ENCODE measurements around the gene DGKH. TPM values are rescaled to one million over a fixed set of nuclear protein-coding genes. Genes with fewer than 3 reads are reported as not detected.

Gene DGKH
- total RNA-seq, 1 experiment from 2014 or later = 7.3 TPM

DNA sequence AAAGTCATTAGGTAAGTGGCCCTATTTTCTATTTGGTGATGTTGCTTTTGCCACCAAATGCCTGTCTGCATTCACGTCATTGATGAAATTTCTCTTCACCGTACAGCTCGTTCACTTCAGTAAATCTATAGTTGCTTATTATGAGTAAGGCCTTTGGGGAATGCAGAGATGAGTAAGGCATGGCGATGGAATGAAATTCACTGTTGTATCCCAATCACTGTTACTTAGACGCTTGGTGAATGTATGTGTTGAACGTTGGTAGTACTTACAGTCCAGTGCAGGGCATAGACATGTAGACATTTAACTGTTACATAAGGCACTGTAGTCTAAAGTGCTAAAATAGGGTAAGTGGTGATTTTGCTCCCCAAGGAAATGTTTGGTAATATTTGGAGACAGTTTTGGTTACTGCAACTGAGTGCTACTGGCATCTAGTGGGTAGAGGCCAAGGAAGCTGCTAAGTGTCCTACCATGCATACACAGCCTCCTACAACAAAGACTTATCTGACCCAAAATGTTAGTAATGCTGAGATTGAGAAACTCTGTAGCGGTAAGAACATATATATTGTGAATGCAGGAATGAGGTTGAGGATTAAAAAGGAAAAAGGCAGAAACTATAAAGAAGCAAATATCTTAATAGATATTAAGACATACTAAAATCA, 229.3 kb downstream of the DGKH start:
- peak overlapping the region; percentile 28 for H3K4me3 ChIP-seq (ENCODE audit: low read length)
- H3K9me3 ChIP-seq (ENCODE audit: low read length) = no peaks in the 10 kb centered on the region
- H3K27me3 ChIP-seq (ENCODE audit: low read length) = no peaks in the 10 kb centered on the region
- peaks cover 25% of the 10 kb centered on the region for H3K36me3 ChIP-seq (ENCODE audit: insufficient read depth, low read length)
- peak overlapping the region; percentile 91 for H3K27ac ChIP-seq (ENCODE audit: low read length)
- H2AFZ ChIP-seq (ENCODE audit: low read length) = no peak overlapping the region
- H3K9me2 ChIP-seq (replicated peaks; ENCODE audit: insufficient read depth, low read length) = no peaks in the 10 kb centered on the region
- peaks cover 89% of the 10 kb centered on the region for H3K4me1 ChIP-seq (ENCODE audit: low read length)
- peak overlapping the region; percentile 33 for H3K9ac ChIP-seq (ENCODE audit: low read length)
- H4K20me1 ChIP-seq (ENCODE audit: insufficient read depth, low read depth, low read length) = no peaks in the 10 kb centered on the region
- peak; percentile 57 for DNase-seq
- H3K4me2 ChIP-seq (ENCODE audit: low read depth, low read length, poor library complexity, severe bottlenecking) = peak overlapping the region; percentile 91
- peaks cover 100% of the 10 kb centered on the region for H3K79me2 ChIP-seq (ENCODE audit: low read length)

DNA sequence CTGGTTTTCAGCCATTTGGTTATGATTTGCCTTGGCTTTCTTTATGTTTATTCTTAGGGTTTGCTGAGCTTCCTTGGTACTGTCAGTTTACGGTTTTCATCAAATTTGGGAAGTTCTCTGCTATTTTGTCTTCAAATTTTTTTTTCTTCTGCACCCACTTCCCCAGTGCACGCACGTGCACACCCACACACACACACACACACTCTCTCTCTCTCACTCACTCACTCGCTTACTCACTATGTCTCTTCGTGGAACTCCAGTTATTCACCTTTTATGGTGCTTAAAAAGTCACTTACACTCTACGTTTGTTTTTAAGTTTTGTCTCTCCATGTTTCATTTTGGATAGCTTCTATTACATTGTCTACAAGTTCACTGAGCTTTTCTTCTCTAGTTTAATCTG, 230.6 kb downstream of the DGKH start:
- Histone ChIP-seq H3K27ac (ENCODE audit: low read length) (peak overlapping the region; percentile 91), H3K4me2 (ENCODE audit: low read depth, low read length, poor library complexity, severe bottlenecking) (peak overlapping the region; percentile 91), H3K79me2 (ENCODE audit: low read length) (peaks cover 100% of the 10 kb centered on the region), H3K36me3 (ENCODE audit: insufficient read depth, low read length) (peaks cover 25% of the 10 kb centered on the region), H3K4me1 (ENCODE audit: low read length) (peaks cover 93% of the 10 kb centered on the region), H3K9me2 (replicated peaks; ENCODE audit: insufficient read depth, low read length) (no peaks in the 10 kb centered on the region), H3K9ac (ENCODE audit: low read length) (peak overlapping the region; percentile 41), H3K4me3 (ENCODE audit: low read length) (peak overlapping the region; percentile 28; the same call in 1 of the 2 replicates), H3K27me3 (ENCODE audit: low read length) (no peaks in the 10 kb centered on the region), H2AFZ (ENCODE audit: low read length) (no peak overlapping the region), H4K20me1 (ENCODE audit: insufficient read depth, low read depth, low read length) (peaks cover 7% of the 10 kb centered on the region; the same call in 1 of the 2 replicates), H3K9me3 (ENCODE audit: low read length) (no peaks in the 10 kb centered on the region)
- DNase-seq = peak; percentile 66

GRCh38 chr13:42279986-42280385, 231.5 kb downstream of the DGKH start:
- H2AFZ ChIP-seq (ENCODE audit: low read length) = no peak overlapping the region
- no peaks in the 10 kb centered on the region for H3K27me3 ChIP-seq (ENCODE audit: low read length)
- H3K9me3 ChIP-seq (ENCODE audit: low read length) = no peaks in the 10 kb centered on the region
- DNase-seq = peak; percentile 39
- peak overlapping the region; percentile 91 for H3K4me2 ChIP-seq (ENCODE audit: low read depth, low read length, poor library complexity, severe bottlenecking)
- H3K79me2 ChIP-seq (ENCODE audit: low read length) = peaks cover 100% of the 10 kb centered on the region
- H3K4me1 ChIP-seq (ENCODE audit: low read length) = peaks cover 86% of the 10 kb centered on the region
- peak overlapping the region; percentile 41 for H3K9ac ChIP-seq (ENCODE audit: low read length)
- no peaks in the 10 kb centered on the region for H3K9me2 ChIP-seq (replicated peaks; ENCODE audit: insufficient read depth, low read length)
- peaks cover 33% of the 10 kb centered on the region for H3K36me3 ChIP-seq (ENCODE audit: insufficient read depth, low read length)
- H3K27ac ChIP-seq (ENCODE audit: low read length) = peak overlapping the region; percentile 91
- H4K20me1 ChIP-seq (ENCODE audit: insufficient read depth, low read depth, low read length) = peaks cover 7% of the 10 kb centered on the region; the same call in 1 of the 2 replicates
- H3K4me3 ChIP-seq (ENCODE audit: low read length) = peak overlapping the region; percentile 28; the same call in 1 of the 2 replicates

DNA sequence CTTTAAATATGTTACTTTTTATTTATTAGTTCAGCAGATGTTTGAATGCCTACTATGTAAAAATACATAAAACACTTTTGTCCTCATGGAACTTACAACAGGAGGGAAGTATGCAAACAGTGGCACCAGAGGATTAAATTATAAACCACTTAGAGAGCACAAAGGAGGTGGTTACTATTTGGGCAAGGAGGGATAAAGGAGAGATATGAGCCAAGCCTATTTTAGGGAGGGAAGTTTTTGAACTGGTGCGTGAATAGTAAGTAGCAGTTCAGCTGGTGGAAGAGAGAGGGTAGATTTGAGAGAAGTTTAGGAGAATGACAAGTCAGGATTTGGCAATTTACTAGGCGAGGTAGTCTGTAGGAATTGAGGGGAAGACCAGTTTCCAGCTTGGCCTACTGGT, 232.1 kb downstream of the DGKH start:
- H4K20me1 ChIP-seq (ENCODE audit: insufficient read depth, low read depth, low read length) = peaks cover 7% of the 10 kb centered on the region; the same call in 1 of the 2 replicates
- no peaks in the 10 kb centered on the region for H3K9me3 ChIP-seq (ENCODE audit: low read length)
- peak; percentile 41 for DNase-seq
- H3K9ac ChIP-seq (ENCODE audit: low read length) = no peak overlapping the region
- peak overlapping the region; percentile 91 for H3K4me2 ChIP-seq (ENCODE audit: low read depth, low read length, poor library complexity, severe bottlenecking)
- H3K27ac ChIP-seq (ENCODE audit: low read length) = peak overlapping the region; percentile 91
- peaks cover 100% of the 10 kb centered on the region for H3K79me2 ChIP-seq (ENCODE audit: low read length)
- H3K4me1 ChIP-seq (ENCODE audit: low read length) = peaks cover 81% of the 10 kb centered on the region
- H3K4me3 ChIP-seq (ENCODE audit: low read length) = no peak overlapping the region
- no peak overlapping the region for H2AFZ ChIP-seq (ENCODE audit: low read length)
- H3K9me2 ChIP-seq (replicated peaks; ENCODE audit: insufficient read depth, low read length) = no peaks in the 10 kb centered on the region
- H3K36me3 ChIP-seq (ENCODE audit: insufficient read depth, low read length) = peaks cover 35% of the 10 kb centered on the region
- H3K27me3 ChIP-seq (ENCODE audit: low read length) = no peaks in the 10 kb centered on the region

GRCh38 chr13:42283574-42283973, 235.1 kb downstream of the DGKH start:
- H3K27me3 ChIP-seq (ENCODE audit: low read length) = no peaks in the 10 kb centered on the region
- peaks cover 7% of the 10 kb centered on the region; the same call in 1 of the 2 replicates for H4K20me1 ChIP-seq (ENCODE audit: insufficient read depth, low read depth, low read length)
- H3K4me3 ChIP-seq (ENCODE audit: low read length) = no peak overlapping the region
- H3K4me1 ChIP-seq (ENCODE audit: low read length) = peaks cover 50% of the 10 kb centered on the region
- H3K9me3 ChIP-seq (ENCODE audit: low read length) = no peaks in the 10 kb centered on the region
- no peak overlapping the region for H3K9ac ChIP-seq (ENCODE audit: low read length)
- no peak overlapping the region for H3K4me2 ChIP-seq (ENCODE audit: low read depth, low read length, poor library complexity, severe bottlenecking)
- no peak for DNase-seq
- peaks cover 98% of the 10 kb centered on the region for H3K79me2 ChIP-seq (ENCODE audit: low read length)
- H2AFZ ChIP-seq (ENCODE audit: low read length) = no peak overlapping the region
- no peaks in the 10 kb centered on the region for H3K9me2 ChIP-seq (replicated peaks; ENCODE audit: insufficient read depth, low read length)
- H3K36me3 ChIP-seq (ENCODE audit: insufficient read depth, low read length) = peaks cover 53% of the 10 kb centered on the region
- H3K27ac ChIP-seq (ENCODE audit: low read length) = no peak overlapping the region

- Histone ChIP-seq H3K4me2 (ENCODE audit: low read depth, low read length, poor library complexity, severe bottlenecking) (no peak overlapping the region), H3K36me3 (ENCODE audit: insufficient read depth, low read length) (peaks cover 57% of the 10 kb centered on the region), H3K9me3 (ENCODE audit: low read length) (no peaks in the 10 kb centered on the region), H3K27me3 (ENCODE audit: low read length) (no peaks in the 10 kb centered on the region), H4K20me1 (ENCODE audit: insufficient read depth, low read depth, low read length) (peaks cover 7% of the 10 kb centered on the region; the same call in 1 of the 2 replicates), H2AFZ (ENCODE audit: low read length) (no peak overlapping the region), H3K9me2 (replicated peaks; ENCODE audit: insufficient read depth, low read length) (no peaks in the 10 kb centered on the region), H3K79me2 (ENCODE audit: low read length) (peaks cover 98% of the 10 kb centered on the region), H3K4me1 (ENCODE audit: low read length) (peaks cover 45% of the 10 kb centered on the region), H3K4me3 (ENCODE audit: low read length) (no peak overlapping the region), H3K27ac (ENCODE audit: low read length) (no peak overlapping the region), H3K9ac (ENCODE audit: low read length) (no peak overlapping the region)
- DNase-seq = no peak
Observed at GRCh38 chr13:42284068-42284467, 235.6 kb downstream of the DGKH start.

Small RNA genes within 50 kb of the gene (small RNA-seq; reads per million reads assigned to genes)
- not detected for gene RPS28P8

Other genes starting within 250 kb of the DGKH start
- gene VWA8, start 87.5 kb upstream of the DGKH start, total RNA-seq (2014; rRNA removed; shearing (Covaris generic); ENCODE audit: low replicate concordance) = 23.8 and 35.7 TPM in 2 replicates
- gene AKAP11, start 223.5 kb downstream of the DGKH start, total RNA-seq (2014; rRNA removed; shearing (Covaris generic); ENCODE audit: low replicate concordance) = 30.1 and 64.7 TPM in 2 replicates